IMR-90 (cell line): ENCODE data around the gene ZNF217. TPM values are rescaled to one million over a fixed set of nuclear protein-coding genes. Genes with fewer than 3 reads are reported as not detected.

Experiments used
- BHLHE40 ChIP-seq: fragments of 150-350 bp; IDR thresholded peaks from 2 replicates; pipeline ENCODE4 v1.6.1; 2016; ENCODE audit warnings: mild to moderate bottlenecking, low read depth, low read length
- POLR2A ChIP-seq: IDR thresholded peaks from 2 replicates; pipeline ENCODE4 v1.6.1; 2012; ENCODE audit warnings: mild to moderate bottlenecking, low read depth, low read length
- polyA plus RNA-seq, 3 experiments: library from polyadenylated mRNA; depleted of rRNA; stranded (reverse); fragments of >200 nt; gene quantifications; 2 replicates each; pipeline ENCODE4 v1.2.3, GENCODE V29; 2012; ENCODE audit warnings: low replicate concordance in 1 of 3
- total RNA-seq: library from RNA; depleted of rRNA; stranded (reverse); fragments of >200 nt; gene quantifications from 2 replicates; pipeline ENCODE4 v1.2.3, GENCODE V29; 2012
- TF ChIP-seq, protein P1 (sequence below): conservative IDR thresholded peaks from 2 replicates; pipeline ENCODE4 v1.5.1; 2012; ENCODE audit warnings: mild to moderate bottlenecking, low read depth, low read length, improper control_type of control experiment

ZNF217 gene
- total and polyA plus RNA-seq, 2 of the 4 experiments (the other 2 are of a cell fraction), result 9.1 to 27.8 TPM

- TF ChIP-seq, protein P1, sequence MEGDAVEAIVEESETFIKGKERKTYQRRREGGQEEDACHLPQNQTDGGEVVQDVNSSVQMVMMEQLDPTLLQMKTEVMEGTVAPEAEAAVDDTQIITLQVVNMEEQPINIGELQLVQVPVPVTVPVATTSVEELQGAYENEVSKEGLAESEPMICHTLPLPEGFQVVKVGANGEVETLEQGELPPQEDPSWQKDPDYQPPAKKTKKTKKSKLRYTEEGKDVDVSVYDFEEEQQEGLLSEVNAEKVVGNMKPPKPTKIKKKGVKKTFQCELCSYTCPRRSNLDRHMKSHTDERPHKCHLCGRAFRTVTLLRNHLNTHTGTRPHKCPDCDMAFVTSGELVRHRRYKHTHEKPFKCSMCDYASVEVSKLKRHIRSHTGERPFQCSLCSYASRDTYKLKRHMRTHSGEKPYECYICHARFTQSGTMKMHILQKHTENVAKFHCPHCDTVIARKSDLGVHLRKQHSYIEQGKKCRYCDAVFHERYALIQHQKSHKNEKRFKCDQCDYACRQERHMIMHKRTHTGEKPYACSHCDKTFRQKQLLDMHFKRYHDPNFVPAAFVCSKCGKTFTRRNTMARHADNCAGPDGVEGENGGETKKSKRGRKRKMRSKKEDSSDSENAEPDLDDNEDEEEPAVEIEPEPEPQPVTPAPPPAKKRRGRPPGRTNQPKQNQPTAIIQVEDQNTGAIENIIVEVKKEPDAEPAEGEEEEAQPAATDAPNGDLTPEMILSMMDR, result 0 out of 2 replicates have a peak, but pooled peaks have one; percentile 12
- TF ChIP-seq BHLHE40 (peak; percentile 43; the same call in 1 of the 2 replicates), POLR2A (peak; percentile 66)
Measured at GRCh38 chr20:53623454-53624211, 30.0 kb upstream of the ZNF217 start (continued).
